IMR-90 (cell line): ENCODE measurements around the gene NFE2L1. TPM values are rescaled to one million over a fixed set of nuclear protein-coding genes. Genes with fewer than 3 reads are reported as not detected.

ENCODE experiments used
- ATAC-seq: fragments of 200-7000 bp; cut with Tn5 transposase; 2 replicates; pipeline ENCODE4 v1.9.1; 2020; ENCODE audit warnings: low read depth, mild to moderate bottlenecking, moderate library complexity
- BruUV-seq: library from RNA; stranded (reverse); fragments of 400-500 nt; replicated peaks from 2 replicates; lab custom pipeline; 2021; lab: Mats Ljungman, UMichigan
- CTCF ChIA-PET: fragments of 300-600 bp; formaldehyde crosslinking; extraction: SDS; loops from one replicate; lab custom pipeline; 2021; ENCODE audit warnings: antibody characterized with exemption; lab: Yijun Ruan, JAX
- POLR2A ChIA-PET: fragments of 300-600 bp; sonication (Branson Sonifier 250); formaldehyde crosslinking; loops from one replicate; lab custom pipeline; 2022; ENCODE audit warnings: antibody characterized with exemption; ENCODE audit not compliant: unreplicated experiment; lab: Charles Lee
- DNase-seq: peaks from one replicate; pipeline ENCODE4 v3.0.0; 2013
- H2AFZ ChIP-seq: replicated peaks from 2 replicates; pipeline ENCODE3; 2013; ENCODE audit warnings: low read length, mild to moderate bottlenecking; ENCODE audit not compliant: poor library complexity
- H2AK5ac ChIP-seq: 2 replicates; pipeline ENCODE4 v1.6.1; 2013; ENCODE audit warnings: low read depth, low read length, inconsistent platforms
- H2AK9ac ChIP-seq: replicated peaks from 2 replicates; pipeline ENCODE3; 2013; ENCODE audit warnings: mild to moderate bottlenecking, low read depth, low read length, moderate library complexity; ENCODE audit not compliant: poor library complexity
- H2BK120ac ChIP-seq: 2 replicates; pipeline ENCODE4 v1.6.1; 2013; ENCODE audit warnings: low read depth, low read length, inconsistent platforms
- H2BK15ac ChIP-seq: 3 replicates; pipeline ENCODE4 v1.6.1; 2013; ENCODE audit warnings: low read depth, low read length, inconsistent platforms
- H2BK20ac ChIP-seq: 2 replicates; pipeline ENCODE4 v1.6.1; 2013; ENCODE audit warnings: low read depth, mild to moderate bottlenecking, inconsistent platforms, low read length, moderate library complexity
- H2BK5ac ChIP-seq: 2 replicates; pipeline ENCODE4 v1.6.1; 2013; ENCODE audit warnings: mild to moderate bottlenecking, low read depth, low read length, inconsistent platforms; ENCODE audit not compliant: poor library complexity, severe bottlenecking
- H3K14ac ChIP-seq: replicated peaks from 2 replicates; pipeline ENCODE4 v1.6.1; 2013; ENCODE audit warnings: low read depth, low read length, inconsistent platforms
- H3K18ac ChIP-seq: 2 replicates; pipeline ENCODE4 v1.6.1; 2013; ENCODE audit warnings: low read depth, low read length, control low read depth
- H3K23ac ChIP-seq: 2 replicates; pipeline ENCODE4 v1.6.1; 2013; ENCODE audit warnings: low read depth, low read length, inconsistent platforms
- H3K27ac ChIP-seq: 2 replicates; pipeline ENCODE4 v1.5.1; 2013; ENCODE audit warnings: mild to moderate bottlenecking, control low read depth, low read length; ENCODE audit not compliant: insufficient read depth
- H3K27me3 ChIP-seq: 2 replicates; pipeline ENCODE4 v1.6.1; 2013; ENCODE audit warnings: low read length; ENCODE audit not compliant: control insufficient read depth, insufficient read depth
- H3K36me3 ChIP-seq: 2 replicates; pipeline ENCODE4 v1.6.1; 2013; ENCODE audit warnings: low read length, mixed read lengths; ENCODE audit not compliant: control insufficient read depth, insufficient read depth
- H3K4ac ChIP-seq: 2 replicates; pipeline ENCODE4 v1.6.1; 2013; ENCODE audit warnings: low read depth, low read length, inconsistent platforms
- H3K4me1 ChIP-seq: 2 replicates; pipeline ENCODE4 v1.6.1; 2013; ENCODE audit warnings: low read length, mixed read lengths; ENCODE audit not compliant: control insufficient read depth, insufficient read depth
- H3K4me2 ChIP-seq: 2 replicates; pipeline ENCODE4 v1.6.1; 2013; ENCODE audit warnings: low read depth, mild to moderate bottlenecking, control low read depth, low read length, moderate library complexity
- H3K4me3 ChIP-seq: 2 replicates; pipeline ENCODE4 v1.5.1; 2013; ENCODE audit warnings: low read depth, mild to moderate bottlenecking, control low read depth, low read length, moderate library complexity; ENCODE audit not compliant: insufficient read depth
- H3K56ac ChIP-seq: 2 replicates; pipeline ENCODE4 v1.6.1; 2013; ENCODE audit warnings: low read length, inconsistent platforms; ENCODE audit not compliant: insufficient read depth; ENCODE audit errors: extremely low read depth
- H3K79me1 ChIP-seq, 2 experiments: 2 replicates each; pipeline ENCODE4 v1.6.1; 2013; ENCODE audit warnings: low read length in 2 of 2, inconsistent platforms in 1 of 2, low read depth in 1 of 2
- H3K9ac ChIP-seq: 2 replicates; pipeline ENCODE4 v1.6.1; 2013; ENCODE audit warnings: low read depth, low read length, control low read depth
- H3K9me1 ChIP-seq: 2 replicates; pipeline ENCODE4 v1.6.1; 2013; ENCODE audit warnings: low read length, inconsistent platforms; ENCODE audit not compliant: insufficient read depth
- H3K9me3 ChIP-seq: 2 replicates; pipeline ENCODE4 v1.6.1; 2013; ENCODE audit warnings: low read length; ENCODE audit not compliant: control insufficient read depth, insufficient read depth
- H4K20me1 ChIP-seq: 2 replicates; pipeline ENCODE4 v1.6.1; 2013; ENCODE audit warnings: low read length, inconsistent platforms; ENCODE audit not compliant: insufficient read depth
- H4K5ac ChIP-seq: 2 replicates; pipeline ENCODE4 v1.6.1; 2013; ENCODE audit warnings: mild to moderate bottlenecking, low read depth, low read length, control low read depth
- H4K8ac ChIP-seq, 2 experiments: 2 replicates each; pipeline ENCODE4 v1.6.1; 2013; ENCODE audit warnings: low read depth in 2 of 2, low read length in 2 of 2, control low read depth in 1 of 2, inconsistent platforms in 1 of 2
- H4K91ac ChIP-seq: 2 replicates; pipeline ENCODE4 v1.6.1; 2013; ENCODE audit warnings: low read depth, low read length, inconsistent platforms; ENCODE audit not compliant: insufficient read depth
- BHLHE40 ChIP-seq: fragments of 150-350 bp; IDR thresholded peaks from 2 replicates; pipeline ENCODE4 v1.6.1; 2016; ENCODE audit warnings: mild to moderate bottlenecking, low read depth, low read length
- CEBPB ChIP-seq: IDR thresholded peaks from 2 replicates; pipeline ENCODE4 v1.6.1; 2012; ENCODE audit warnings: low read depth, low read length, improper control_type of control experiment
- ELK1 ChIP-seq: fragments of 150-350 bp; IDR thresholded peaks from 2 replicates; pipeline ENCODE4 v1.6.1; 2016; ENCODE audit warnings: low read depth, mild to moderate bottlenecking, low read length, moderate library complexity, borderline replicate concordance
- FOS ChIP-seq: fragments of 150-350 bp; IDR thresholded peaks from 2 replicates; pipeline ENCODE4 v1.6.1; 2016; ENCODE audit warnings: low read depth, low read length
- MAFK ChIP-seq: IDR thresholded peaks from 2 replicates; pipeline ENCODE4 v1.6.1; 2012; ENCODE audit warnings: low read depth, low read length, improper control_type of control experiment
- MXI1 ChIP-seq: IDR thresholded peaks from 2 replicates; pipeline ENCODE4 v1.6.1; 2012; ENCODE audit warnings: low read depth, mild to moderate bottlenecking, low read length, moderate library complexity, borderline replicate concordance
- NFE2L2 ChIP-seq: fragments of 150-350 bp; IDR thresholded peaks from 2 replicates; pipeline ENCODE4 v1.6.1; 2016; ENCODE audit warnings: low read depth, mild to moderate bottlenecking, low read length
- RAD21 ChIP-seq: IDR thresholded peaks from 2 replicates; pipeline ENCODE4 v1.6.1; 2012; ENCODE audit warnings: low read length, improper control_type of control experiment
- RCOR1 ChIP-seq: IDR thresholded peaks from 2 replicates; pipeline ENCODE4 v1.6.1; 2012; ENCODE audit warnings: mild to moderate bottlenecking, low read length, improper control_type of control experiment; ENCODE audit not compliant: insufficient replicate concordance
- RFX5 ChIP-seq: IDR thresholded peaks from 2 replicates; pipeline ENCODE4 v1.8.0; 2012; ENCODE audit warnings: low read depth, mild to moderate bottlenecking, low read length, moderate library complexity
- SMC3 ChIP-seq: fragments of 150-350 bp; IDR thresholded peaks from 2 replicates; pipeline ENCODE4 v1.6.1; 2016; ENCODE audit warnings: low read depth, mild to moderate bottlenecking, antibody characterized with exemption, low read length, moderate library complexity
- USF2 ChIP-seq: fragments of 150-350 bp; IDR thresholded peaks from 2 replicates; pipeline ENCODE4 v1.6.1; 2017; ENCODE audit warnings: mild to moderate bottlenecking, antibody characterized with exemption, low read length, low read depth
- whole genome bisulfite sequencing, 2 experiments: methylation state at CpG; one replicate each; pipeline versions ENCODE4 v1.1.5 to v1.1.7; 2013; ENCODE audit warnings: missing lambda C conversion rate in 2 of 2; ENCODE audit not compliant: insufficient read length in 1 of 2; ENCODE audit errors: extremely low coverage in 2 of 2; 5-methylcytosine and 5-hydroxymethylcytosine counted together
- dilution Hi-C: fragments of 300-500 bp; cut with HindIII; formaldehyde crosslinking; loops from one replicate; pipeline ENCODE4 v1.14.3; 2018; ENCODE audit warnings: low sequenced_read_pairs; ENCODE audit not compliant: unreplicated experiment
- in situ Hi-C: fragments of 300-500 bp; cut with MboI; formaldehyde crosslinking; loops from 3 replicates; pipeline ENCODE4 v1.14.3; 2019; ENCODE audit warnings: low sequenced_read_pairs, inconsistent platforms, mixed read lengths
- intact Hi-C: fragments of 100-400 bp; cut with micrococcal nuclease; formaldehyde crosslinking; loops from 2 replicates; pipeline ENCODE4 v1.10.0; 2022
- polyA plus RNA-seq, 3 experiments: library from polyadenylated mRNA; depleted of rRNA; stranded (reverse); fragments of >200 nt; gene quantifications; 2 replicates each; pipeline ENCODE4 v1.2.3, GENCODE V29; 2012; ENCODE audit warnings: low replicate concordance in 1 of 3
- total RNA-seq: library from RNA; depleted of rRNA; stranded (reverse); fragments of >200 nt; gene quantifications from 2 replicates; pipeline ENCODE4 v1.2.3, GENCODE V29; 2012

NFE2L1 gene
- total and polyA plus RNA-seq, 2 of the 4 experiments (the other 2 are of a cell fraction), result 42.8 to 122 TPM

- H4K20me1 ChIP-seq, result peaks cover 55% of the 10 kb centered on the region
Observed at GRCh38 chr17:48054238-48055185, 6.4 kb downstream of the NFE2L1 start.

More at GRCh38 chr17:48054238-48055185, 6.4 kb downstream of the NFE2L1 start:
- peak overlapping the region; percentile 11 for H3K27ac ChIP-seq
- no TSS peak for BruUV-seq
- peaks cover 70% of the 10 kb centered on the region for H3K36me3 ChIP-seq
- H2BK15ac ChIP-seq, result peak overlapping the region; percentile 24; the same call in 1 of the 3 replicates
- peak overlapping the region; percentile 82 for H4K91ac ChIP-seq
- TF ChIP-seq RFX5 (no peak), BHLHE40 (no peak), ELK1 (no peak), SMC3 (no peak), RAD21 (no peak), USF2 (no peak), FOS (no peak), MXI1 (no peak), RCOR1 (no peak), CEBPB (no peak), MAFK (no peak), NFE2L2 (no peak)
- POLR2A ChIA-PET, result no interaction called here
- H2AFZ ChIP-seq, result peak overlapping the region; percentile 9
- H2AK9ac ChIP-seq, result peak overlapping the region; percentile 94
- peak overlapping the region; percentile 74 for H3K23ac ChIP-seq
- no peak overlapping the region for H2BK5ac ChIP-seq
- H3K27me3 ChIP-seq, result no peaks in the 10 kb centered on the region
- H3K4me2 ChIP-seq, result no peak overlapping the region; the same call in 1 of the 2 replicates
- 19% methylated on average over 6 of the region's 34 CpGs; no CpG with 5 or more reads in 1 of the 2 experiments for whole genome bisulfite sequencing, 2 experiments
- CTCF ChIA-PET, result interaction anchor here (0.9 kb wide), 1 partner anchor 29 kb away, joined by 3 read pairs; no protein-coding TSS in a partner anchor
- peak; percentile 60 for DNase-seq
- in situ Hi-C loops (no loop called here), dilution Hi-C loops (no loop called here), intact Hi-C loops (no loop called here)
- H3K4me1 ChIP-seq, result peaks cover 49% of the 10 kb centered on the region
- no peak overlapping the region for H4K5ac ChIP-seq
- no peak overlapping the region for H3K18ac ChIP-seq
- H2BK120ac ChIP-seq, result peak overlapping the region; percentile 79
- H3K79me1 ChIP-seq, result peaks cover 43 to 99% of the 10 kb centered on the region in 2 experiments
- H3K9ac ChIP-seq, result peak overlapping the region; percentile 43; the same call in 1 of the 2 replicates
- 0 out of 2 replicates have a peak overlapping the region, but pooled peaks have one; percentile 28 for H3K56ac ChIP-seq
- H3K4ac ChIP-seq, result peak overlapping the region; percentile 98
- H3K9me3 ChIP-seq, result no peaks in the 10 kb centered on the region
- peak overlapping the region; percentile 78; the same call in 1 of the 2 replicates for H2AK5ac ChIP-seq
- peak overlapping the region; percentile 80; the same call in 1 of the 2 replicates for H2BK20ac ChIP-seq
- peak; percentile 10 for ATAC-seq
- peak overlapping the region; percentile 87 for H3K14ac ChIP-seq
- peaks cover 53% of the 10 kb centered on the region for H3K9me1 ChIP-seq
- peak overlapping the region in 1 of 2 experiments; percentile 85; a peak in 2 of 4 replicates for H4K8ac ChIP-seq
- no peak overlapping the region for H3K4me3 ChIP-seq
